Right lobe of liver (tissue), 6 donors: ENCODE data around the gene NEK9. TPM values are rescaled to one million over a fixed set of nuclear protein-coding genes. Genes with fewer than 3 reads are reported as not detected.

Source experiments
- ATAC-seq, 4 donors: fragments of 200-7000 bp; cut with Tn5 transposase; one replicate each; pipeline ENCODE4 v1.9.1; 2020; ENCODE audit warnings: mild to moderate bottlenecking in 4 of 4, moderate library complexity in 4 of 4
- DNase-seq, 3 donors: peaks; one replicate each; pipeline ENCODE4 v3.0.0-alpha.2; 2020
- H3K27ac ChIP-seq, 3 donors: fragments of 200-600 bp; one replicate each; pipeline ENCODE4 v1.8.0; 2022
- H3K27me3 ChIP-seq, 2 donors: fragments of 200-600 bp; one replicate each; pipeline ENCODE4 v1.8.0; 2022
- H3K36me3 ChIP-seq, 4 donors: fragments of 200-600 bp; sonication (generic) in 1 of 4; one replicate each; pipeline versions ENCODE4 v1.5.1 to v1.8.0; 2017 to 2022; ENCODE audit warnings: control low read depth in 1 of 4
- H3K4me1 ChIP-seq, 4 donors: fragments of 200-600 bp; sonication (generic) in 1 of 4; one replicate each; pipeline versions ENCODE4 v1.5.1 to v1.8.0; 2017 to 2022; ENCODE audit warnings: control low read depth in 1 of 4
- H3K4me3 ChIP-seq, 3 donors: fragments of 200-600 bp; one replicate each; pipeline ENCODE4 v1.8.0; 2022
- H3K9me3 ChIP-seq, 4 donors: fragments of 200-600 bp; sonication (generic) in 1 of 4; one replicate each; pipeline versions ENCODE4 v1.5.1 to v1.8.0; 2017 to 2022; ENCODE audit warnings: control low read depth in 1 of 4
- POLR2A ChIP-seq: fragments of 450-650 bp; IDR thresholded peaks from one replicate; pipeline ENCODE4 v1.6.1; 2017; ENCODE audit warnings: antibody characterized with exemption, mild to moderate bottlenecking
- WGBS: methylation state at CpG from one replicate; pipeline ENCODE4 v1.1.6; 2018; ENCODE audit warnings: low coverage, low lambda C conversion rate; ENCODE audit not compliant: insufficient coverage; ENCODE audit errors: missing lambda C conversion rate; 5-methylcytosine and 5-hydroxymethylcytosine counted together
- intact Hi-C, 2 donors: fragments of 100-400 bp; cut with DNase I; formaldehyde crosslinking; loops; one replicate each; pipeline versions ENCODE4 v1.11.2 to v1.14.1; 2022
- total RNA-seq, 6 experiments: library from RNA; depleted of rRNA in 2 of 6; stranded (reverse); fragments of >200 nt in 2 of 6; fragmentation: NEBNext Ultra II Directional in 3 of 6; extraction: Animal tissue kit (Norgen Biotek cat#: 25700) in 3 of 6; gene quantifications; one replicate each; pipeline versions ENCODE4 v1.1.0 to v1.2.4, GENCODE V29; 2016 to 2023
- TF ChIP-seq, protein P1 (sequence below), 4 donors: fragments of 200-600 bp in 3 of 4; fragments of 450-650 bp in 1 of 4; IDR thresholded peaks; one replicate each; pipeline versions ENCODE4 v1.5.1 to v1.8.0; 2016 to 2022; ENCODE audit warnings: antibody characterized with exemption in 4 of 4, mild to moderate bottlenecking in 2 of 4
- donor health status: DM: no; HTN: yes; CAD: no.
- donor health status: DM: no; HTN: no; CAD: no.
- donor health status: DM: no; HTN: no; CAD: no.
- donor health status: DM: no; HTN: yes; CAD: no.
- donor health status: DM: no; HTN: yes; CAD: no.

NEK9 gene
- total RNA-seq, 6 experiments from 2014 or later: 22.2 to 56.8 (median 39.6) TPM

DNA sequence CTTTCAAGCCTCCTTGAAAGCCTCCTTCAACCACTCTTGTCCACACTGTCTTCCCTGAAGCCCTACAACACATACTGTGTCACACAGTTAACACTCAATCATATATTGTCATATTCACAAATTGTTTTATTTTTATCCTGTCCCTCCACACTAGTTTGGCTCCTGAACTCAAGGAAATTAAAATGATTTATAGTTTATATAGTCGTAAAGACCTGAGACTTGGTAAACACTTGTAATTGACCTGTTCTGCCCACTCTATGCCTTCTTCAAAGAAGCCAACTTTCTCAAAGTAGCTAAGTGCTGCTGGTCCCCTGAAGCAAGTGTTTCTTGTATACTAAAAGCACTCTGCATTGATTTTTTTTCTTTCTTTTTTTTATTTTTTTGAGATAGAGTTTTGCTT, 15.6 kb upstream of the NEK9 start:
- intact Hi-C loops: no loop called here
- H3K36me3 ChIP-seq: peaks cover 0 to 8% (median 0%) of the 10 kb centered on the region in 4 donors
- H3K9me3 ChIP-seq: no peaks in the 10 kb centered on the region
- no peaks in the 10 kb centered on the region for H3K27me3 ChIP-seq
- H3K4me1 ChIP-seq: peaks cover 0 to 8% (median 3%) of the 10 kb centered on the region in 4 donors
- no peak overlapping the region for H3K4me3 ChIP-seq
- no peak for ATAC-seq
- no peak overlapping the region for H3K27ac ChIP-seq
- TF ChIP-seq POLR2A: no peak
- TF ChIP-seq, protein P1, sequence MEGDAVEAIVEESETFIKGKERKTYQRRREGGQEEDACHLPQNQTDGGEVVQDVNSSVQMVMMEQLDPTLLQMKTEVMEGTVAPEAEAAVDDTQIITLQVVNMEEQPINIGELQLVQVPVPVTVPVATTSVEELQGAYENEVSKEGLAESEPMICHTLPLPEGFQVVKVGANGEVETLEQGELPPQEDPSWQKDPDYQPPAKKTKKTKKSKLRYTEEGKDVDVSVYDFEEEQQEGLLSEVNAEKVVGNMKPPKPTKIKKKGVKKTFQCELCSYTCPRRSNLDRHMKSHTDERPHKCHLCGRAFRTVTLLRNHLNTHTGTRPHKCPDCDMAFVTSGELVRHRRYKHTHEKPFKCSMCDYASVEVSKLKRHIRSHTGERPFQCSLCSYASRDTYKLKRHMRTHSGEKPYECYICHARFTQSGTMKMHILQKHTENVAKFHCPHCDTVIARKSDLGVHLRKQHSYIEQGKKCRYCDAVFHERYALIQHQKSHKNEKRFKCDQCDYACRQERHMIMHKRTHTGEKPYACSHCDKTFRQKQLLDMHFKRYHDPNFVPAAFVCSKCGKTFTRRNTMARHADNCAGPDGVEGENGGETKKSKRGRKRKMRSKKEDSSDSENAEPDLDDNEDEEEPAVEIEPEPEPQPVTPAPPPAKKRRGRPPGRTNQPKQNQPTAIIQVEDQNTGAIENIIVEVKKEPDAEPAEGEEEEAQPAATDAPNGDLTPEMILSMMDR (IDR thresholded peaks at IDR 0.05): no peak
- 40% methylated on average over 1 of the region's 1 CpG for WGBS
- DNase-seq: no peak

DNA sequence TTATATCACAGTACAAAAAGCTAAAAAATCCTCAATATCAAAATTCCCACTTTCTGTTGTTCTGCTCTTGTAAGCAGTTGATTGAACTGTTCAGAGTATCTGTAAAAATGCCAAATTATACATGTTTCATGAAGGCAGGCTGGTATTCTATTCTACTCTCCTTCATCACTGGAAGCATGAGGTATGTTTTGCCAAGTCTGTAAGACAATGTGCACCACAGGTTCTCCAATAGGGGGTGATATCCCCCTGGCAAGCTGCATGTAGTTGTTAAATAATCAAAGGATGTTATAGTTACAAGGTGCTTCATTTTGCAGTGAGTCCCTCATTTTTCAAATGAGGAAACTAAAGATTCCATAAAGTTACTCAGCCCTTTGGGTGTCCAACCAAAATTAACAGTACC, 15.1 kb upstream of the NEK9 start:
- Histone ChIP-seq H3K4me3 (no peak overlapping the region), H3K4me1 (peaks cover 0 to 8% (median 3%) of the 10 kb centered on the region in 4 donors), H3K27me3 (no peaks in the 10 kb centered on the region), H3K9me3 (no peaks in the 10 kb centered on the region), H3K36me3 (peaks cover 0 to 3% (median 0%) of the 10 kb centered on the region in 4 donors), H3K27ac (no peak overlapping the region)
- TF ChIP-seq, protein P1 (IDR thresholded peaks at IDR 0.05): peak; percentile 31 to 41 (median 40)
- no peak for TF ChIP-seq POLR2A
- intact Hi-C loops: no loop called here
- ATAC-seq (peak in 3 of 4 donors; percentile 50 to 60 (median 54)), DNase-seq (no peak)

DNA sequence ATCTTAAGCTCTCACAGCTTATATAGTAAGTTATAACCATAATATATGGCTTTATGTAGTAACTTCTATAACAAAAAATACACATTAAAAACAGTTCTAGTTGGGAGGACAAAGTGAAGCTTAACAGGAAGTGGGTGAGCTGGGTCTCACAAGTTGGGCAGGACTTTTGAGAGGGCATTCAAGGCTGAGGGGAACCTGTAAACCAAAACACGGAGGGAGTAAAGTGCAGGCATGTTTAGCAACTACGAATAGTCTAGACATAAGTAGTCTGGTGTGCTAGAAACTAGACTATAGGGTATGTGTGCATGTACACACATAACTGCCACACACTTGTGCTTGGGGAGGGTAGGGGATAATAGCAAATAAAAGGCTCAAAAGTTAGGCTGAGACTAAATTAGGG, 14.2 kb upstream of the NEK9 start:
- DNase-seq: no peak
- Histone ChIP-seq H3K36me3 (no peaks in the 10 kb centered on the region), H3K27me3 (no peaks in the 10 kb centered on the region), H3K4me3 (no peak overlapping the region), H3K9me3 (no peaks in the 10 kb centered on the region), H3K27ac (no peak overlapping the region), H3K4me1 (peaks cover 0 to 8% (median 3%) of the 10 kb centered on the region in 4 donors)
- ATAC-seq: no peak
- TF ChIP-seq POLR2A: no peak
- TF ChIP-seq, protein P1 (IDR thresholded peaks at IDR 0.05): no peak
- WGBS: 25% methylated on average over 2 of the region's 2 CpGs
- intact Hi-C loops: no loop called here

DNA sequence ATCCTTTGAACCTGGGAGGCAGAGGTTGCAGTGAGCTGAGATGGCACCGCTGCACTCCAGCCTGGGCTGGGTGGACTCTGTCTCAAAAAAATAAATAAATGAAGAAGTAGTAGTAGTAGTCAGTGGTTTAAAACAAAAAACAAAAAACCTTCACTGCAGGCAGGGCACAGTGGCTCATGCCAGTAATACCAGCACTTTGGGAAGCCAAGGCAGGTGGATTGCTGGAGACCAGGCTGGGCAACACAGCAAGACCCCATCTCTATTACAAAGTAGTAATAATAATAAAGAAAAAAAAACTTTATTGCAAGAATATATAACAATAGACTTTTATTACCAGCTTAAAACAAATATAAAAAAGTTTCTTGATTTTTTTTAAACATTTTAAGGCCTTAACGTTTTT, 13.8 kb upstream of the NEK9 start:
- Histone ChIP-seq H3K36me3 (peaks cover 0 to 2% (median 0%) of the 10 kb centered on the region in 4 donors), H3K27ac (no peak overlapping the region), H3K4me3 (no peak overlapping the region), H3K27me3 (no peaks in the 10 kb centered on the region), H3K4me1 (peaks cover 0 to 8% (median 3%) of the 10 kb centered on the region in 4 donors), H3K9me3 (no peaks in the 10 kb centered on the region)
- ATAC-seq (no peak), DNase-seq (no peak)
- intact Hi-C loops: no loop called here
- TF ChIP-seq, protein P1 (IDR thresholded peaks at IDR 0.05): no peak
- TF ChIP-seq POLR2A: no peak
- 63% methylated on average over 2 of the region's 2 CpGs for WGBS

DNA sequence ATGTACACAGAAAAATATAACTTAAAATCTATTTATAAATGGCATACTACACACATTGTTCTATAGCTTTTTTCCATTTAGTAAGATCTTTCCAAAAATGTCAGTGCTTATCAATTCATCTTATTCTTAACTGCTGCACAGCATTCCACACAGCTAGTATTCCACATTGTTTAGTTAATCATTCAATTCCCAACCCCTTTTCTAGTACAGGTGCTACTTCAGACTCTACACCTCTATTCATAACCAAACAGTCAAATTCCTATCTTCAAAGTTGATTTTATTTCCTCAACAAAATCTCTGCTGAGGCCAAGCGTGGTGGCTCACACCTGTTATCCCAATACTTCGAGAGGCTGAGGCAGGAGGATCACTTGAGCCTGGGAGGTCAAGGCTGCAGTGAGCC, 12.3 kb upstream of the NEK9 start:
- intact Hi-C loops: loop anchor here in 1 of 2 donors (10.0 kb wide), 1 partner anchor 166 kb away; no protein-coding TSS in a partner anchor
- Histone ChIP-seq H3K9me3 (no peaks in the 10 kb centered on the region), H3K4me1 (peaks cover 0 to 5% (median under 1%) of the 10 kb centered on the region in 4 donors), H3K4me3 (no peak overlapping the region), H3K36me3 (peaks cover 0 to 17% (median 7%) of the 10 kb centered on the region in 4 donors), H3K27me3 (no peaks in the 10 kb centered on the region), H3K27ac (peak overlapping the region in 1 of 3 donors; percentile 7)
- 90% methylated on average over 2 of the region's 2 CpGs for WGBS
- TF ChIP-seq POLR2A: no peak
- TF ChIP-seq, protein P1 (IDR thresholded peaks at IDR 0.05): no peak
- DNase-seq: no peak
- no peak for ATAC-seq
